Measurements from ENCODE around the gene DLX6. TPM values are rescaled to one million over a fixed set of nuclear protein-coding genes. Genes with fewer than 3 reads are reported as not detected.
A peak's percentile ranks its signal among the peaks of the same experiment; 100 is the strongest.

Gene DLX6
- total and polyA plus RNA-seq, 2 of the 8 experiments (the other 6 are each of a cell fraction or from before 2014, with no cell fraction given): not detected

DNA sequence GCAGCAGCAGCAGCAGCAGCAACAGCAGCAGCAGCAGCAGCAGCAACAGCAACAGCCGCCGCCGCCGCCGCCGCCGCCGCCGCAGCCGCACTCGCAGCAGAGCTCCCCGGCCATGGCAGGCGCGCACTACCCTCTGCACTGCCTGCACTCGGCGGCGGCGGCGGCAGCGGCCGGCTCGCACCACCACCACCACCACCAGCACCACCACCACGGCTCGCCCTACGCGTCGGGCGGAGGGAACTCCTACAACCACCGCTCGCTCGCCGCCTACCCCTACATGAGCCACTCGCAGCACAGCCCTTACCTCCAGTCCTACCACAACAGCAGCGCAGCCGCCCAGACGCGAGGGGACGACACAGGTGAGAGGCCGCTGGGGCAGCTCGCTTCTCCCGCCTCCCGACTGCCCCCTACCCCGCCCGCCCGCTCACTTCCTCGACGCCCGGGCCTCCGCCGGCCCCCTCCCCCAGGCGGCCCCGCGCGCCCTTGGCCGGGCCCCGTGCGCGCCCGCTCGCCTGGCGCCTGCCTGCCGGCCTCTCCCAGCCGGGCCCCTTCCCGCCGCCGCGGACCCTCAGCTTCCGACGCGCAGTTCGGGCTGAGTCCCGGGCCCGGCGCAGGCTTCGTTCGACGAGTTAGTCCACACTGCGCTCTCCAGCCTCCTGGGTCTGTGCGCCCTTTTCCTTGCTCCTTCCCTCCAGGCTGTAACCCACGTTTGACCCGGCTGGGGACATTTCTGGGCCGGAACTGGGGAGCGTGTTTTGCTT is 882 bp downstream of the DLX6 start (continued):
- no peak for TF ChIP-seq RNF2 (IDR thresholded peaks at IDR 0.05; ENCODE audit: borderline replicate concordance, low read depth, low read length, missing control alignments, poor library complexity, severe bottlenecking)
- no peak for TF ChIP-seq TAF7 (optimal IDR thresholded peaks at IDR 0.05; ENCODE audit: borderline replicate concordance, low read depth, low read length)
- no peak for TF ChIP-seq CBX8 (IDR thresholded peaks at IDR 0.05; ENCODE audit: borderline replicate concordance, low read depth, low read length)
- TF ChIP-seq POU5F1 (IDR thresholded peaks at IDR 0.05; ENCODE audit: low read depth, low read length): no peak
- 0 out of 2 replicates have a peak, but pooled peaks have one; percentile 33 for TF ChIP-seq GABPA (IDR thresholded peaks at IDR 0.05; ENCODE audit: borderline replicate concordance, insufficient read depth, low read length)
- peak; percentile 85 for TF ChIP-seq EGR1 (IDR thresholded peaks at IDR 0.05; ENCODE audit: borderline replicate concordance, low read depth, low read length)
- TF ChIP-seq KDM1A (IDR thresholded peaks at IDR 0.05; ENCODE audit: borderline replicate concordance, low read length): no peak
- TF ChIP-seq MAFK (IDR thresholded peaks at IDR 0.05; ENCODE audit: low read depth, low read length): no peak
- TF ChIP-seq, protein P1, sequence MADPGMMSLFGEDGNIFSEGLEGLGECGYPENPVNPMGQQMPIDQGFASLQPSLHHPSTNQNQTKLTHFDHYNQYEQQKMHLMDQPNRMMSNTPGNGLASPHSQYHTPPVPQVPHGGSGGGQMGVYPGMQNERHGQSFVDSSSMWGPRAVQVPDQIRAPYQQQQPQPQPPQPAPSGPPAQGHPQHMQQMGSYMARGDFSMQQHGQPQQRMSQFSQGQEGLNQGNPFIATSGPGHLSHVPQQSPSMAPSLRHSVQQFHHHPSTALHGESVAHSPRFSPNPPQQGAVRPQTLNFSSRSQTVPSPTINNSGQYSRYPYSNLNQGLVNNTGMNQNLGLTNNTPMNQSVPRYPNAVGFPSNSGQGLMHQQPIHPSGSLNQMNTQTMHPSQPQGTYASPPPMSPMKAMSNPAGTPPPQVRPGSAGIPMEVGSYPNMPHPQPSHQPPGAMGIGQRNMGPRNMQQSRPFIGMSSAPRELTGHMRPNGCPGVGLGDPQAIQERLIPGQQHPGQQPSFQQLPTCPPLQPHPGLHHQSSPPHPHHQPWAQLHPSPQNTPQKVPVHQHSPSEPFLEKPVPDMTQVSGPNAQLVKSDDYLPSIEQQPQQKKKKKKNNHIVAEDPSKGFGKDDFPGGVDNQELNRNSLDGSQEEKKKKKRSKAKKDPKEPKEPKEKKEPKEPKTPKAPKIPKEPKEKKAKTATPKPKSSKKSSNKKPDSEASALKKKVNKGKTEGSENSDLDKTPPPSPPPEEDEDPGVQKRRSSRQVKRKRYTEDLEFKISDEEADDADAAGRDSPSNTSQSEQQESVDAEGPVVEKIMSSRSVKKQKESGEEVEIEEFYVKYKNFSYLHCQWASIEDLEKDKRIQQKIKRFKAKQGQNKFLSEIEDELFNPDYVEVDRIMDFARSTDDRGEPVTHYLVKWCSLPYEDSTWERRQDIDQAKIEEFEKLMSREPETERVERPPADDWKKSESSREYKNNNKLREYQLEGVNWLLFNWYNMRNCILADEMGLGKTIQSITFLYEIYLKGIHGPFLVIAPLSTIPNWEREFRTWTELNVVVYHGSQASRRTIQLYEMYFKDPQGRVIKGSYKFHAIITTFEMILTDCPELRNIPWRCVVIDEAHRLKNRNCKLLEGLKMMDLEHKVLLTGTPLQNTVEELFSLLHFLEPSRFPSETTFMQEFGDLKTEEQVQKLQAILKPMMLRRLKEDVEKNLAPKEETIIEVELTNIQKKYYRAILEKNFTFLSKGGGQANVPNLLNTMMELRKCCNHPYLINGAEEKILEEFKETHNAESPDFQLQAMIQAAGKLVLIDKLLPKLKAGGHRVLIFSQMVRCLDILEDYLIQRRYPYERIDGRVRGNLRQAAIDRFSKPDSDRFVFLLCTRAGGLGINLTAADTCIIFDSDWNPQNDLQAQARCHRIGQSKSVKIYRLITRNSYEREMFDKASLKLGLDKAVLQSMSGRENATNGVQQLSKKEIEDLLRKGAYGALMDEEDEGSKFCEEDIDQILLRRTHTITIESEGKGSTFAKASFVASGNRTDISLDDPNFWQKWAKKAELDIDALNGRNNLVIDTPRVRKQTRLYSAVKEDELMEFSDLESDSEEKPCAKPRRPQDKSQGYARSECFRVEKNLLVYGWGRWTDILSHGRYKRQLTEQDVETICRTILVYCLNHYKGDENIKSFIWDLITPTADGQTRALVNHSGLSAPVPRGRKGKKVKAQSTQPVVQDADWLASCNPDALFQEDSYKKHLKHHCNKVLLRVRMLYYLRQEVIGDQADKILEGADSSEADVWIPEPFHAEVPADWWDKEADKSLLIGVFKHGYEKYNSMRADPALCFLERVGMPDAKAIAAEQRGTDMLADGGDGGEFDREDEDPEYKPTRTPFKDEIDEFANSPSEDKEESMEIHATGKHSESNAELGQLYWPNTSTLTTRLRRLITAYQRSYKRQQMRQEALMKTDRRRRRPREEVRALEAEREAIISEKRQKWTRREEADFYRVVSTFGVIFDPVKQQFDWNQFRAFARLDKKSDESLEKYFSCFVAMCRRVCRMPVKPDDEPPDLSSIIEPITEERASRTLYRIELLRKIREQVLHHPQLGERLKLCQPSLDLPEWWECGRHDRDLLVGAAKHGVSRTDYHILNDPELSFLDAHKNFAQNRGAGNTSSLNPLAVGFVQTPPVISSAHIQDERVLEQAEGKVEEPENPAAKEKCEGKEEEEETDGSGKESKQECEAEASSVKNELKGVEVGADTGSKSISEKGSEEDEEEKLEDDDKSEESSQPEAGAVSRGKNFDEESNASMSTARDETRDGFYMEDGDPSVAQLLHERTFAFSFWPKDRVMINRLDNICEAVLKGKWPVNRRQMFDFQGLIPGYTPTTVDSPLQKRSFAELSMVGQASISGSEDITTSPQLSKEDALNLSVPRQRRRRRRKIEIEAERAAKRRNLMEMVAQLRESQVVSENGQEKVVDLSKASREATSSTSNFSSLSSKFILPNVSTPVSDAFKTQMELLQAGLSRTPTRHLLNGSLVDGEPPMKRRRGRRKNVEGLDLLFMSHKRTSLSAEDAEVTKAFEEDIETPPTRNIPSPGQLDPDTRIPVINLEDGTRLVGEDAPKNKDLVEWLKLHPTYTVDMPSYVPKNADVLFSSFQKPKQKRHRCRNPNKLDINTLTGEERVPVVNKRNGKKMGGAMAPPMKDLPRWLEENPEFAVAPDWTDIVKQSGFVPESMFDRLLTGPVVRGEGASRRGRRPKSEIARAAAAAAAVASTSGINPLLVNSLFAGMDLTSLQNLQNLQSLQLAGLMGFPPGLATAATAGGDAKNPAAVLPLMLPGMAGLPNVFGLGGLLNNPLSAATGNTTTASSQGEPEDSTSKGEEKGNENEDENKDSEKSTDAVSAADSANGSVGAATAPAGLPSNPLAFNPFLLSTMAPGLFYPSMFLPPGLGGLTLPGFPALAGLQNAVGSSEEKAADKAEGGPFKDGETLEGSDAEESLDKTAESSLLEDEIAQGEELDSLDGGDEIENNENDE (IDR thresholded peaks at IDR 0.05; ENCODE audit: insufficient replicate concordance, low read length): no peak
